Activated CD4-positive, alpha-beta T cell treated with anti-CD3 and anti-CD28 coated beads for 36 hours (primary cell): Measurements from ENCODE around the gene FNDC3B. TPM values are rescaled to one million over a fixed set of nuclear protein-coding genes. Genes with fewer than 3 reads are reported as not detected.

Source experiments
- total RNA-seq, 2 experiments: library from RNA; stranded (reverse); gene quantifications; one replicate each; pipeline ENCODE4 v1.2.3, GENCODE V29; 2021

FNDC3B gene
- total RNA-seq, 2 experiments from 2014 or later = 10.5 to 14.2 TPM

Other genes starting within 250 kb of the FNDC3B start
- 1 to 10 TPM; 1.1 to 1.2 TPM for gene PLD1, start 229.1 kb upstream of the FNDC3B start, total RNA-seq
- not detected for gene TMEM212, start 196.2 kb upstream of the FNDC3B start, total RNA-seq